ENCODE data around the gene FAM168B.
"Not testable (repeated sequence)": the region's sequence is repeated elsewhere in the genome, so short reads cannot be mapped to it uniquely, and the experiment has no call there.

The FAM168B gene

GRCh38 chr2:131093006-131093695 lies at the start of gene FAM168B:
Gene FAM168B (minus strand): TSS chr2:131093460. CDS start chr2:131082646, 10,814 bp downstream.
- peak; percentile 84 for DNase-seq

- no peak for DNase-seq
Observed at GRCh38 chr2:131142849-131143248, 49.6 kb upstream of the FAM168B start.

GRCh38 chr2:131140581-131140980 lies 47.3 kb upstream of the FAM168B start:
- no peak for DNase-seq

- DNase-seq = no peak
Observed at GRCh38 chr2:131132729-131133128, 39.5 kb upstream of the FAM168B start.

- no peak for DNase-seq
Observed at GRCh38 chr2:131130298-131130596, 37.0 kb upstream of the FAM168B start.

- DNase-seq = no peak
Observed at GRCh38 chr2:131127981-131128380, 34.7 kb upstream of the FAM168B start.

- no peak for DNase-seq
Observed at GRCh38 chr2:131127076-131127475, 33.8 kb upstream of the FAM168B start.

GRCh38 chr2:131126436-131126835 lies 33.2 kb upstream of the FAM168B start:
- no peak for DNase-seq

GRCh38 chr2:131125195-131125757 lies 32.0 kb upstream of the FAM168B start:
- no peak for DNase-seq

- no peak for DNase-seq
Observed at GRCh38 chr2:131123192-131123591, 29.9 kb upstream of the FAM168B start.

- no peak for DNase-seq
Observed at GRCh38 chr2:131122496-131122895, 29.2 kb upstream of the FAM168B start.

- no peak for DNase-seq
Observed at GRCh38 chr2:131121464-131121863, 28.2 kb upstream of the FAM168B start.

GRCh38 chr2:131120815-131121317 lies 27.6 kb upstream of the FAM168B start:
- DNase-seq = no peak

GRCh38 chr2:131115752-131116151 lies 22.5 kb upstream of the FAM168B start:
- DNase-seq = no peak

GRCh38 chr2:131114950-131115349 lies 21.7 kb upstream of the FAM168B start:
- DNase-seq = not testable (repeated sequence)

- DNase-seq = no peak
Observed at GRCh38 chr2:131113566-131114227, 20.4 kb upstream of the FAM168B start.

GRCh38 chr2:131112529-131112928 lies 19.3 kb upstream of the FAM168B start:
- no peak for DNase-seq

- DNase-seq = no peak
Observed at GRCh38 chr2:131105950-131106801, 12.9 kb upstream of the FAM168B start.

- peak; percentile 86 for DNase-seq
Observed at GRCh38 chr2:131105156-131105949, 12.1 kb upstream of the FAM168B start, which contains the start of gene PLEKHB2. Gene PLEKHB2 (plus strand): TSS chr2:131105336. CDS start chr2:131120942, 15,606 bp downstream.

- DNase-seq = peak; percentile 34
Observed at GRCh38 chr2:131104487-131105155, 11.4 kb upstream of the FAM168B start.

- DNase-seq = no peak
Observed at GRCh38 chr2:131103165-131103564, 9.9 kb upstream of the FAM168B start.

Data from activated CD4-positive, alpha-beta T cell treated with anti-CD3 and anti-CD28 coated beads for 1 hour (primary cell).